ENCODE results near the gene ACVR1B. TPM values are rescaled to one million over a fixed set of nuclear protein-coding genes. Genes with fewer than 3 reads are reported as not detected.
A peak's percentile ranks its signal among the peaks of the same experiment; 100 is the strongest.

ACVR1B gene
- total and polyA plus RNA-seq, 2 donors (not counting 1 experiment from before 2014, with no cell fraction given): 3.4 to 10.6 TPM

- Histone ChIP-seq H3K79me2 (ENCODE audit: control insufficient read depth, insufficient read depth, low read length) (no peaks in the 10 kb centered on the region), H3K27ac (ENCODE audit: low read length in 2 of 2) (no peak overlapping the region), H3K36me3 (replicated peaks in 1 of 2; ENCODE audit: control extremely low read depth in 1 of 2, control insufficient read depth in 1 of 2, extremely low read depth in 1 of 2, insufficient read depth in 2 of 2, low read length in 1 of 2) (no peaks in the 10 kb centered on the region), H3K4me2 (replicated peaks; ENCODE audit: low read depth, low read length, poor library complexity, severe bottlenecking) (no peak overlapping the region), H3K9ac (ENCODE audit: low read length) (no peak overlapping the region), H3K9me3 (ENCODE audit: control extremely low read depth in 1 of 3, control insufficient read depth in 2 of 3, insufficient read depth in 1 of 3, low read length in 2 of 3) (peaks cover 0 to 4% (median 0%) of the 10 kb centered on the region in 3 donors), H2AFZ (ENCODE audit: insufficient read depth, low read depth, low read length, poor library complexity, severe bottlenecking) (no peak overlapping the region), H3K4me3 (ENCODE audit: control extremely low read depth in 1 of 5, extremely low read depth in 1 of 5, insufficient read depth in 1 of 5, low read depth in 2 of 5, low read length in 4 of 5) (no peak overlapping the region), H4K20me1 (ENCODE audit: control insufficient read depth, insufficient read depth, low read length, poor library complexity, severe bottlenecking) (no peaks in the 10 kb centered on the region), H3K27me3 (replicated peaks in 1 of 4; ENCODE audit: control extremely low read depth in 1 of 4, control insufficient read depth in 3 of 4, insufficient read depth in 4 of 4, low read length in 3 of 4) (peaks cover 0 to 4% (median 2%) of the 10 kb centered on the region in 4 experiments), H3K4me1 (ENCODE audit: control insufficient read depth in 2 of 2, insufficient read depth in 2 of 2, low read length in 2 of 2) (peaks cover 23 to 31% of the 10 kb centered on the region in 2 donors)
- WGBS (ENCODE audit: insufficient coverage): 100% methylated on average over 2 of the region's 2 CpGs
- no peak overlapping the region for H3K4me3 Mint-ChIP-seq
- H3K9me3 Mint-ChIP-seq (ENCODE audit: insufficient read depth): no peaks in the 10 kb centered on the region
- intact Hi-C loops (cut with micrococcal nuclease): no loop called here
- no peak for ATAC-seq (ENCODE audit: low read depth)
- H3K27ac Mint-ChIP-seq: no peak overlapping the region
- H3K27me3 Mint-ChIP-seq: no peaks in the 10 kb centered on the region
- TF ChIP-seq EZH2 (IDR thresholded peaks at IDR 0.05; ENCODE audit: borderline replicate concordance, insufficient read depth, low read depth, low read length, poor library complexity, severe bottlenecking): no peak
- no peak for TF ChIP-seq CTCF (IDR thresholded peaks at IDR 0.05)
- ChIA-PET POLR2A (no interaction called here), CTCF (interaction anchor here (0.5 to 4.3 kb wide), 10 partner anchors 10 to 1059 kb away, joined by 3 to 17 read pairs (median 4); no protein-coding TSS in a partner anchor)
- peaks cover 33% of the 10 kb centered on the region for H3K4me1 Mint-ChIP-seq
- DNase-seq: no peak
These were observed 29.4 kb upstream of the ACVR1B start for GRCh38 chr12:51922146-51922545.

DNA sequence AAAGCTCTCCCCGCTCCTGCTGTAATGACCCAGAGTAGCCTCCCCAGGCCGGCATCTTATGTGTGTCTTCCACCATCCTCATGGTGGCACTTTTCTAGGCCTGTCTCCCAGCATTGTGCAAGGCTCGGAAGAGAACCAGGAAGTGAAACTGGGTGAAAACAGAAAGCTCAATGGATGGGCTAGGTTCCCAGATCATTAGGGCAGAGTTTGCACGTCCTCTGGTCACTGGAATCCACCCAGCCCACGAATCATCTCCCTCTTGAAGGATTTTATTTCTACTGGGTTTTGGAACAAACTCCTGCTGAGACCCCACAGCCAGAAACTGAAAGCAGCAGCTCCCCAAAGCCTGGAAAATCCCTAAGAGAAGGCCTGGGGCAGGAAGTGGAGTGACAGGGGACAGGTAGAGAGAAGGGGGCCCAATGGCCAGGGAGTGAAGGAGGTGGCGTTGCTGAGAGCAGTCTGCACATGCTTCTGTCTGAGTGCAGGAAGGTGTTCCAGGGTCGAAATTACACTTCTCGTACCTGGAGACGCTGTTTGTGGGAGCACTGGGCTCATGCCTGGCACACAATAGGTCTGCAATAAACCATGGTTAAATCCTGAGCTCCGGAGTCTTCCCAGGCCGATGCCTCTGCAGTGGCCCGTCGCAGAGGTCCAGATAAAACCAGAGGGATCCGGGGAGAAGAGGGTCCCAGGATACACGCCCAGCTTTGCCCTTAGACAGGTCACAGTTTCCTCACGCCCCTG, 28.6 kb upstream of the ACVR1B start:
- POLR2A ChIA-PET: interaction anchor here (0.7 kb wide), 1 partner anchor 15 kb away, joined by 3 read pairs; the partner anchor contains the start of gene ACVRL1
- intact Hi-C loops (cut with micrococcal nuclease): no loop called here
- H3K9ac ChIP-seq (ENCODE audit: low read length): peak overlapping the region; percentile 39
- no peaks in the 10 kb centered on the region for H3K79me2 ChIP-seq (ENCODE audit: control insufficient read depth, insufficient read depth, low read length)
- peak overlapping the region; percentile 69 for H3K4me2 ChIP-seq (replicated peaks; ENCODE audit: low read depth, low read length, poor library complexity, severe bottlenecking)
- peak overlapping the region; percentile 37 for H3K27ac Mint-ChIP-seq
- H3K27me3 Mint-ChIP-seq: no peaks in the 10 kb centered on the region
- H3K4me3 Mint-ChIP-seq: peak overlapping the region; percentile 65
- peaks cover 33% of the 10 kb centered on the region for H3K4me1 Mint-ChIP-seq
- H2AFZ ChIP-seq (ENCODE audit: insufficient read depth, low read depth, low read length, poor library complexity, severe bottlenecking): peak overlapping the region; percentile 75
- H3K9me3 Mint-ChIP-seq (ENCODE audit: insufficient read depth): no peaks in the 10 kb centered on the region
- no peaks in the 10 kb centered on the region for H4K20me1 ChIP-seq (ENCODE audit: control insufficient read depth, insufficient read depth, low read length, poor library complexity, severe bottlenecking)
- DNase-seq: peak; percentile 62
- ATAC-seq (ENCODE audit: low read depth): peak; percentile 55
- CTCF ChIA-PET: interaction anchor here (0.6 to 4.3 kb wide), 14 partner anchors 11 to 102 kb away, joined by 3 to 17 read pairs (median 4); partner anchors contain the start of gene ACVRL1
- peak overlapping the region in 2 of 5 experiments; percentile 10 to 40 for H3K4me3 ChIP-seq (ENCODE audit: control extremely low read depth in 1 of 5, extremely low read depth in 1 of 5, insufficient read depth in 1 of 5, low read depth in 2 of 5, low read length in 4 of 5)
- H3K27me3 ChIP-seq (replicated peaks in 1 of 4; ENCODE audit: control extremely low read depth in 1 of 4, control insufficient read depth in 3 of 4, insufficient read depth in 4 of 4, low read length in 3 of 4): peaks cover 0 to 4% (median 2%) of the 10 kb centered on the region in 4 experiments
- H3K4me1 ChIP-seq (ENCODE audit: control insufficient read depth in 2 of 2, insufficient read depth in 2 of 2, low read length in 2 of 2): peaks cover 23 to 31% of the 10 kb centered on the region in 2 donors
- H3K27ac ChIP-seq (ENCODE audit: low read length in 2 of 2): no peak overlapping the region
- no peaks in the 10 kb centered on the region for H3K36me3 ChIP-seq (replicated peaks in 1 of 2; ENCODE audit: control extremely low read depth in 1 of 2, control insufficient read depth in 1 of 2, extremely low read depth in 1 of 2, insufficient read depth in 2 of 2, low read length in 1 of 2)
- 67% methylated on average over 13 of the region's 16 CpGs for WGBS (ENCODE audit: insufficient coverage)
- TF ChIP-seq EZH2 (IDR thresholded peaks at IDR 0.05; ENCODE audit: borderline replicate concordance, insufficient read depth, low read depth, low read length, poor library complexity, severe bottlenecking) (no peak), CTCF (IDR thresholded peaks at IDR 0.05) (no peak)
- H3K9me3 ChIP-seq (ENCODE audit: control extremely low read depth in 1 of 3, control insufficient read depth in 2 of 3, insufficient read depth in 1 of 3, low read length in 2 of 3): peaks cover 0 to 4% (median 0%) of the 10 kb centered on the region in 3 donors

Data from B cell (primary cell).